Activated CD4-positive, alpha-beta T cell treated with anti-CD3 and anti-CD28 coated beads, Interleukin-2, amount 10 ng/mL, durations not matched to agents 24 days and 14 days (primary cell): ENCODE data around the gene TMEM14C. TPM values are rescaled to one million over a fixed set of nuclear protein-coding genes. Genes with fewer than 3 reads are reported as not detected.

Experiments
- DNase-seq: peaks from one replicate; pipeline ENCODE4 v3.0.0; 2022
- H3K27ac Mint-ChIP-seq: one replicate; pipeline ENCODE4 v1.8.0; 2022; ENCODE audit warnings: mild to moderate bottlenecking, mixed read lengths
- H3K27me3 Mint-ChIP-seq: one replicate; pipeline ENCODE4 v1.8.0; 2022; ENCODE audit warnings: mixed read lengths
- H3K36me3 Mint-ChIP-seq: one replicate; pipeline ENCODE4 v1.8.0; 2022; ENCODE audit warnings: low read depth, mild to moderate bottlenecking, mixed read lengths
- H3K4me1 Mint-ChIP-seq: one replicate; pipeline ENCODE4 v1.8.0; 2021; ENCODE audit warnings: mixed read lengths
- H3K4me3 Mint-ChIP-seq: one replicate; pipeline ENCODE4 v1.8.0; 2022; ENCODE audit warnings: mild to moderate bottlenecking, moderate library complexity, mixed read lengths
- H3K9me3 Mint-ChIP-seq: one replicate; pipeline ENCODE4 v1.8.0; 2021; ENCODE audit warnings: mixed read lengths
- intact Hi-C: fragments of 100-400 bp; cut with micrococcal nuclease; formaldehyde crosslinking; loops from one replicate; pipeline ENCODE4 v1.15.1; 2023
- total RNA-seq: library from RNA; stranded (reverse); gene quantifications from 2 replicates; pipeline ENCODE4 v1.2.3, GENCODE V29; 2022

The TMEM14C gene
- total RNA-seq, result 65.0 and 67.7 TPM in 2 replicates

- peak within 1 kb of the TSS; percentile 93 for H3K27ac Mint-ChIP-seq
- peak within 1 kb of the TSS; percentile 89 for H3K4me3 Mint-ChIP-seq
- H3K4me1 Mint-ChIP-seq, result peaks cover 27% of the 10 kb centered on the region
- peaks cover 3% of the 10 kb centered on the region for H3K9me3 Mint-ChIP-seq
- H3K36me3 Mint-ChIP-seq, result peaks cover 15% of the 10 kb centered on the region
- DNase-seq, result peak; percentile 97
- intact Hi-C loops, result loop anchor here (1.0 to 10.0 kb wide), 6 partner anchors 24 to 1289 kb away; partner anchors contain the start of genes C6orf52, HIVEP1, MAK and PAK1IP1
- no peaks in the 10 kb centered on the region for H3K27me3 Mint-ChIP-seq
These were observed at the start of gene TMEM14C for GRCh38 chr6:10722820-10723566. Gene TMEM14C (plus strand): TSS chr6:10723070. CDS start chr6:10724614, 1,544 bp downstream.

GRCh38 chr6:10676403-10676802 is 46.5 kb upstream of the TMEM14C start:
- no peak for DNase-seq
- Mint-ChIP-seq H3K27ac (no peak overlapping the region), H3K4me1 (no peaks in the 10 kb centered on the region), H3K36me3 (no peaks in the 10 kb centered on the region), H3K9me3 (peaks cover 13% of the 10 kb centered on the region), H3K27me3 (peaks cover 10% of the 10 kb centered on the region), H3K4me3 (no peak overlapping the region)
- intact Hi-C loops, result no loop called here

- DNase-seq, result no peak
- H3K27ac Mint-ChIP-seq, result no peak overlapping the region
- peaks cover 10% of the 10 kb centered on the region for H3K4me1 Mint-ChIP-seq
These were observed 44.4 kb upstream of the TMEM14C start for GRCh38 chr6:10678456-10678855.

GRCh38 chr6:10681795-10682194 is 41.1 kb upstream of the TMEM14C start:
- no peaks in the 10 kb centered on the region for H3K27me3 Mint-ChIP-seq
- no peak for DNase-seq
- H3K9me3 Mint-ChIP-seq, result peaks cover 2% of the 10 kb centered on the region
- intact Hi-C loops, result no loop called here
- H3K36me3 Mint-ChIP-seq, result no peaks in the 10 kb centered on the region
- no peak overlapping the region for H3K27ac Mint-ChIP-seq
- peaks cover 29% of the 10 kb centered on the region for H3K4me1 Mint-ChIP-seq
- no peak overlapping the region for H3K4me3 Mint-ChIP-seq

More at GRCh38 chr6:10678456-10678855, 44.4 kb upstream of the TMEM14C start:
- Mint-ChIP-seq H3K4me3 (no peak overlapping the region), H3K36me3 (no peaks in the 10 kb centered on the region), H3K9me3 (peaks cover 13% of the 10 kb centered on the region), H3K27me3 (peaks cover 4% of the 10 kb centered on the region)
- intact Hi-C loops, result no loop called here

- DNase-seq, result no peak
- no peak overlapping the region for H3K4me3 Mint-ChIP-seq
- H3K36me3 Mint-ChIP-seq, result no peaks in the 10 kb centered on the region
- no peaks in the 10 kb centered on the region for H3K27me3 Mint-ChIP-seq
- H3K9me3 Mint-ChIP-seq, result no peaks in the 10 kb centered on the region
- intact Hi-C loops, result no loop called here
- H3K4me1 Mint-ChIP-seq, result peaks cover 29% of the 10 kb centered on the region
- peak overlapping the region; percentile 36 for H3K27ac Mint-ChIP-seq
These were observed 40.4 kb upstream of the TMEM14C start for GRCh38 chr6:10682355-10682988.

GRCh38 chr6:10684618-10685017 is 38.3 kb upstream of the TMEM14C start:
- Mint-ChIP-seq H3K27me3 (no peaks in the 10 kb centered on the region), H3K9me3 (no peaks in the 10 kb centered on the region), H3K27ac (no peak overlapping the region), H3K36me3 (no peaks in the 10 kb centered on the region), H3K4me1 (peaks cover 29% of the 10 kb centered on the region), H3K4me3 (no peak overlapping the region)
- intact Hi-C loops, result loop anchor here (1.0 kb wide), 1 partner anchor 10 kb away; the partner anchor contains the start of genes C6orf52 and PAK1IP1
- DNase-seq, result no peak

GRCh38 chr6:10685092-10685915 is 37.6 kb upstream of the TMEM14C start:
- peaks cover 29% of the 10 kb centered on the region for H3K4me1 Mint-ChIP-seq

GRCh38 chr6:10686901-10687300 is 36.0 kb upstream of the TMEM14C start:
- intact Hi-C loops, result no loop called here
- Mint-ChIP-seq H3K27me3 (no peaks in the 10 kb centered on the region), H3K9me3 (no peaks in the 10 kb centered on the region), H3K4me1 (peaks cover 31% of the 10 kb centered on the region), H3K27ac (no peak overlapping the region), H3K36me3 (no peaks in the 10 kb centered on the region), H3K4me3 (no peak overlapping the region)
- DNase-seq, result no peak

More at GRCh38 chr6:10685092-10685915, 37.6 kb upstream of the TMEM14C start:
- Mint-ChIP-seq H3K27ac (no peak overlapping the region), H3K4me3 (no peak overlapping the region), H3K27me3 (no peaks in the 10 kb centered on the region), H3K36me3 (no peaks in the 10 kb centered on the region), H3K9me3 (no peaks in the 10 kb centered on the region)
- intact Hi-C loops, result loop anchor here (1.0 kb wide), 1 partner anchor 9 kb away; the partner anchor contains the start of genes C6orf52 and PAK1IP1
- no peak for DNase-seq

- no peaks in the 10 kb centered on the region for H3K9me3 Mint-ChIP-seq
- intact Hi-C loops, result no loop called here
- H3K27ac Mint-ChIP-seq, result no peak overlapping the region
- DNase-seq, result no peak
- peaks cover 27% of the 10 kb centered on the region for H3K4me1 Mint-ChIP-seq
- H3K36me3 Mint-ChIP-seq, result no peaks in the 10 kb centered on the region
- H3K27me3 Mint-ChIP-seq, result no peaks in the 10 kb centered on the region
- no peak overlapping the region for H3K4me3 Mint-ChIP-seq
These were observed 35.3 kb upstream of the TMEM14C start for GRCh38 chr6:10687582-10687981.

GRCh38 chr6:10690651-10691445 is 32.0 kb upstream of the TMEM14C start:
- Mint-ChIP-seq H3K36me3 (peaks cover 7% of the 10 kb centered on the region), H3K4me1 (peaks cover 17% of the 10 kb centered on the region), H3K4me3 (no peak overlapping the region), H3K27me3 (no peaks in the 10 kb centered on the region), H3K27ac (no peak overlapping the region), H3K9me3 (no peaks in the 10 kb centered on the region)
- intact Hi-C loops, result no loop called here
- no peak for DNase-seq

- no peaks in the 10 kb centered on the region for H3K9me3 Mint-ChIP-seq
- intact Hi-C loops, result no loop called here
- H3K27ac Mint-ChIP-seq, result peak overlapping the region; percentile 99
- no peaks in the 10 kb centered on the region for H3K27me3 Mint-ChIP-seq
- DNase-seq, result peak; percentile 60
- H3K4me3 Mint-ChIP-seq, result peak overlapping the region; percentile 87
- peaks cover 27% of the 10 kb centered on the region for H3K4me1 Mint-ChIP-seq
- H3K36me3 Mint-ChIP-seq, result peaks cover 18% of the 10 kb centered on the region
These were observed 29.8 kb upstream of the TMEM14C start for GRCh38 chr6:10692965-10693538.

GRCh38 chr6:10694302-10695085 is 28.4 kb upstream of the TMEM14C start, which contains the start of the genes C6orf52 and PAK1IP1:
Gene C6orf52 (minus strand): TSS chr6:10694616. CDS start chr6:10687550, 7,066 bp downstream.
Gene PAK1IP1 (plus strand): TSS chr6:10694972. CDS start chr6:10694986, 14 bp downstream.
- no peaks in the 10 kb centered on the region for H3K27me3 Mint-ChIP-seq
- peaks cover 32% of the 10 kb centered on the region for H3K4me1 Mint-ChIP-seq
- intact Hi-C loops, result loop anchor here (1.0 kb wide), 6 partner anchors 9 to 184 kb away; partner anchors contain the start of genes MAK, TMEM14B and TMEM14C
- H3K27ac Mint-ChIP-seq, result peak within 1 kb of the TSS; percentile 99
- peak within 1 kb of the TSS; percentile 87 for H3K4me3 Mint-ChIP-seq
- H3K36me3 Mint-ChIP-seq, result peaks cover 31% of the 10 kb centered on the region
- DNase-seq, result peak; percentile 98
- no peaks in the 10 kb centered on the region for H3K9me3 Mint-ChIP-seq
